HG02642 (cell line): ENCODE measurements around the gene RCN1.
A peak's percentile ranks its signal among the peaks of the same experiment; 100 is the strongest.
"Not testable (repeated sequence)": the region's sequence is repeated elsewhere in the genome, so short reads cannot be mapped to it uniquely, and the experiment has no call there.

ENCODE experiments used
- ATAC-seq: cut with Tn5 transposase; IDR thresholded peaks from one replicate; pipeline ENCODE4 v1.9.1; 2021; ENCODE audit warnings: mild to moderate bottlenecking; ENCODE audit not compliant: unreplicated experiment, poor library complexity

The RCN1 gene

GRCh38 chr11:32072872-32073643, 17.8 kb upstream of the RCN1 start:
- no peak for ATAC-seq

- ATAC-seq: no peak
Observed at GRCh38 chr11:32073644-32074026, 17.2 kb upstream of the RCN1 start.

GRCh38 chr11:32079553-32079952, 11.3 kb upstream of the RCN1 start:
- no peak for ATAC-seq

DNA sequence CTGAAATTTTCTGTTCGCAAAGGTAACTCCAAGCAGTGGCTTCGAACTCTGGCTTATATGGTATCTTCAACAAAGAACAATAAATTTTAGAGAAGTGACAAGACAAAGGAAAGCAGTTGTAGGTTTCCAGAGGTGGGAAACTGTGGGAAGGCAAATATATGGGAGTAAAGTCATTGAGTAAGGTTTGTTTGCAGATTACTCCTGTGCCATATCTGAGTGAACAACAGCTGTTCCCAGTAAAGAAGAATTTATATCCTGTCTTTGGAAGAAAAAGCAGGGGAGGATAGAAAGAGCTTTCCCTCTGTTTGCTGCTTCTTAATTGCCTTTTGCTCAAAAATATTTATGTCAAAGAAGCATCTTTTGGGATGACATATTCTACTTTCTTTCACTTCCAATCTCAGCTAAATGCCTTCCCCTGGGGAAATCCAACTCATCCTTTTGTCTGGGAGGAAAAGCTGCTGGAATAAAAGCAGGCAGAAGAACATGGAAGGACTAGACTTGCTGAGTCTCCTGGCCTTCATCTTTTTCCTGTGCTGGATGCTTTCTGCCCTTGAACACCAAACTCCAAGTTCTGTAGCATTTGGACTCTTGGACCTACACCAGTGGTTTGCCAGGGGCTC, 10.4 kb upstream of the RCN1 start:
- no peak for ATAC-seq

- peak; percentile 56 for ATAC-seq
Observed at GRCh38 chr11:32081129-32081641, 9.7 kb upstream of the RCN1 start.

DNA sequence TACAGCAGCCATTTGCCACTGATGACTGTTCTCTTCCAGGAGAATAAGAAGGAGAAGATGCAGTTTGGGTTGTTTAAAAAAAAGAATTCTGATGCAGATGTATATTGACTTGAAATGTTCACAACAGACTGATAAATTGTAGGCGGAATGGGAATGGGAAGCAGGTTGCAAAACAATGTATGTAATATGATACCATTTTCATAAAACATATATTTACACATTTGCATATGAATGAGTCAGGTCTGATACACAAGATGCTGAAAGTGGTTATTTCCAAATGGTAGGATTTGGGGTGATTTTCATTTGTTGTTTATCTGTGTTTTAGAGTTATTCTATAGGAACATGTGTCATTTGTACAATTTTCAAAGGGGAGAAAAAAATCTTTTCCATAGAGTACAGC, 9.0 kb upstream of the RCN1 start:
- ATAC-seq: no peak

DNA sequence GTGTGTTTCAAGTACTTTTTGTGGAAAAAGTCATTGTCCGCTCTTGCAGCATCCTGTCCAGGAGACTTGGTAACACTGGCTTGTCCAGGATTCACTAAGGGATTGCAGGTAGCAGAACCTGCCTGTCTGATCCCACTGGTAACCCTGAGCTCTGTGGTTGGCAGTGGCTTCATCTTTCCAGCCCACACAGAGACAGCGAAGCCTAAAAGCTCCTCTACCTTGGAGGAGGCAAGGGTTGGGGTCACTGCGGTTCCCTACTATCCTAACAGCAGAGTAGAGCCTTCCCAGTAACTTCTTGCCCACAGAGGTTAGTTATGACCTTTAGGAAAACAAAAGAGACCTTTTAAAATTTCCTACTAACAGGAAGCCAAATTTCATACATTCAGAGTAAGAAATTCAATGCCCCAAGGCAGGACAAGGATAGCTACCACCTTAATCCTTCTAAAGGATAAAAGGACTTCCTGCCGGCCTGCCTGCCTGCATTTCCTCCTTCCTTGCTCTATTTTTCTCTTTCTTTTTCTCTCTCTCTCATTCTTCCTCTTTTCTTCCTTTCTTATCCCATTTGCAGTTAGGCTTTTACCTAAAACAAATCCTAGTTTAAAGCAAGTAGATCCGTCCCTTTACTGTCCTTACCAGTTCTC, 8.4 kb upstream of the RCN1 start:
- ATAC-seq: no peak

DNA sequence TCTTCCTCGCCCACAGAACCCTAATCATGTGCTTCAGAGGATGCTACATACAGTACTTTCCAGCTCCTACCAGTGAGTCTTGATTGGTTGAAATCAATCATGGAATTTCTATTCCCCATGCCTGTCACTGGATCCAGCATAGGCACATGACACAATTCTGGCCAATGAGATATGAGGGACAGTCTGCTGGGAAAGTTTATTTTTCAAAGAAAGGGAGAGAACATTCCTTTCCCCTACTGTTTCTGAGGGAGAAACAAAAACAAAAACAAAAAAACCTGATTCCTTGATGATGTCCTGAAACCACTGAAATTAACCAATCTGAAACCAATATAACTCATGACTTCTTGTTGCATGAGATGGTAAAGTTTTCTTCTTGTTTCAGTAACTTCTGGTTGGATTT, 3.3 kb upstream of the RCN1 start:
- no peak for ATAC-seq

GRCh38 chr11:32088117-32088941, 2.5 kb upstream of the RCN1 start:
- ATAC-seq: peak; percentile 36

GRCh38 chr11:32092581-32093170, 1.8 kb downstream of the RCN1 start:
- no peak for ATAC-seq

DNA sequence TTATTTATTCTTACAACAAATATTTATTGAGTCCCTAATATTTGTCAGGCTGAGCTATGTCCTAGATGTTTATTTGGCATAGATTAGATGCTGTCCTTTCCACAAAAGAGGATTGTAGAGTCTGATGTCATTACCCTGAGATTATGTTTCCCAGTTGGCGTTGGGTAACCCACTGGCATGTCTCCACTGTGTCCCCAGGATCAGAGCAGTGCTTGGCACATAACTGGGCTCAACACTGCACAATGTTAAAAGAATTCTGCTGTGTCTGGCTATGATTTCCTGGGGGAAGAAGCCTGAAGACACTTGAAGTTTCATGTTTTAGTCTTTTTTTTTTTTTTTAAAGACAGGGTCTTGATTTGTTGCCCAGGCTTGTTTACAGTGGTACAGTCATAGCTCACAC, 4.0 kb downstream of the RCN1 start:
- no peak for ATAC-seq

DNA sequence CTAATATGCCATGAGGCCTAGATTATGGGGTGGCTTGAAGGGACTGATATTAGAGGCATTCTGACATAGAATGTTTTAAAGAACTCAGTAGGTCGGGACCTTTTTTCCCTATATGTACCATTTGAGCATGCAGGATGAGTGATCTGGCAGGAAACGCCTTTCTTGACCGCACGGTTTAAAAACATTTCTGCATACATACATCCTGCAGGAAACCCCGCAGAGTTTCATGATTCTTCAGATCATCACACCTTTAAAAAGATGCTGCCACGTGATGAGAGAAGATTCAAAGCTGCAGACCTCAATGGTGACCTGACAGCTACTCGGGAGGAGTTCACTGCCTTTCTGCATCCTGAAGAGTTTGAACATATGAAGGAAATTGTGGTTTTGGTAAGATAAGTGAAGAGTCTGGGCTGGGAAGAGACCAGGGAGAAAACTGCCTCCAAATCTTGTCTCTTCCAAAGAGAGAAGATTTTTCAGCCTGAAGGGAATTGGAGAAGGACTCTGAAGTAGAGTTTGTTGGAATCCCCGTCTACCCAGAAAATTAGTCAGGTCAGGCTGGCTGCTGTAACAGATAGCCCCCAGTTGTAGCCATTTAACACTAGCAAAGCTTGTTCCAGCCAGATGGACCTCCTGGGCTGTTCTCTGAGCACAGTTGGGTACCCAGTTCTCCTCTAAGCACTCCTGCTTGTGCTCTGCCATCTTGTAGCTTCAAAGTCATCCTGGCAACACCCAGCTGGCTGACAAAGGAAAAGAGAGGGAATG, 7.4 kb downstream of the RCN1 start:
- no peak for ATAC-seq

GRCh38 chr11:32099516-32099915, 8.6 kb downstream of the RCN1 start:
- no peak for ATAC-seq

DNA sequence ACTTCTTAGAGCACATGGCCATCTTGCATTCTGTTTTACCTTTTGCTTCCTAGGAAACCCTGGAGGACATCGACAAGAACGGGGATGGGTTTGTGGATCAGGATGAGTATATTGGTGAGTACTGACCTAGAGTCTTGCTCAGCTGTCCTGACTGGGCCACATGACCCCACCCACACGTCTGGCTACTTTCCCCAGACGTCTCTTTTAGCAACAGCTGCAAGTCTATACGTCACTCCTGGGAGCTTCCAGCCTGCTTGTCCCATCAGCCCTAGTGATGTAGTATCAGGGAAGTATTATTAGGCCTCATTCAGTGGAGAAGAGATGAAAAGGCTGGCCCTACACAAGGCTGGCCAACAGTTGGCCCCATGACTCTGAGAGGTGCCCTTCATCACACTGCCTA, 9.6 kb downstream of the RCN1 start:
- ATAC-seq: no peak

DNA sequence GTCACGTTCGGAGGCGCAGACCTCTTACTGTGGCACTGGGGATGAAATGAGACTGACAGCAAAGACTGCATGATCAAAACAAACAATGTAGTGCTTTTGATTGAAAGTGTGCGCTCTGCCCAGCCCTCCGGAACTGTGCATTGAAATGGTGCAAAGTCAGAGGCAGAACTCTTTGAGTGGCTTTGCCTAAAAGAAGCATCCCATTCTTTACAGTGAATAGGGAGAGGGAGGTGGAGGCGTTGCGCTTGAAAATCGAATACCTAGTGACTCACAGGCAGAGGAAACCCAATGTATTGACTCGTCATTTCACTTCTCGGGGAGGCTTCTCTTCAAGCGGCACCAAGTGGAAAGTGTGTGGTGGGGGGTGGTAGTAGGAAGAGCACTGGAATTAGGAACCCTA, 10.9 kb downstream of the RCN1 start:
- ATAC-seq: no peak

DNA sequence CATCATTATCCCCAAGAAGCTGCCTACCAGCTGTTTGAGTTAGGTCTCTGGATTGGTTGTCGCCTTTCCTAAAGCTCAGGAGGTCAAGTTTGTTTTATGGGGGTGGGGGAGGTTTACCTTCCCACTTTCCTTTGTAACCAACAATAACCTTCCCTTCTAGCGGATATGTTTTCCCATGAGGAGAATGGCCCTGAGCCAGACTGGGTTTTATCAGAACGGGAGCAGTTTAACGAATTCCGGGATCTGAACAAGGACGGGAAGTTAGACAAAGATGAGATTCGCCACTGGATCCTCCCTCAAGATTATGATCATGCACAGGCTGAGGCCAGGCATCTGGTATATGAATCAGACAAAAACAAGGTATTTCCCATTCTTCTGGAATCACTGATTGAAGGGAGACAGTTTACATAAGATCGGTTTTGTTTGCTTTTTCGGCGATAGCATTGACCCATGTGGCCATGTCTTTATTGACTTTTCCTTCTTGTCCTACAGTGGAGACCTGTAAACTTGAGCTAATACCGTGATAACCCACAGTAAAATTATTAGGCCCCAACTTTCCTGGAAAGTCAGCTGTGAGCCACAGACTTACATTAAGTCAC, 12.3 kb downstream of the RCN1 start:
- ATAC-seq: not testable (repeated sequence)

DNA sequence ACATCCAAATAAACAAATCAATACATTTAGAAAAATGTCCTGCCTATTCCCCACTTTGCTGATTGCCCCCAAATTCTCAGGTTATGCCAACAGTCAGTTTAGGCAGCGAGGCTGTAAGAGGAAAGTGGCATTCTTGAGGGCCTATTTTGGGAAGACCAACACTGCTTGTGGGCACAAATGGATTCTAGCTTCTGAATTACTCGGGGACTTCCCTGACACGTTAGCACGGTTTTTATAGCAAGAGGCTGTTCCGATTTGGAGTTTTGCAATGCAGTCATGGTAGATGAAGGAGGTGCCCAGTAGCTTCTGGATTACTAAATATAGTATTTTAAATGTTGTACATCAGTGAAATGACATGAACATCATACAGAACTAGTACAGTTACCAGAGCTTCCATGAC, 13.1 kb downstream of the RCN1 start:
- ATAC-seq: no peak

DNA sequence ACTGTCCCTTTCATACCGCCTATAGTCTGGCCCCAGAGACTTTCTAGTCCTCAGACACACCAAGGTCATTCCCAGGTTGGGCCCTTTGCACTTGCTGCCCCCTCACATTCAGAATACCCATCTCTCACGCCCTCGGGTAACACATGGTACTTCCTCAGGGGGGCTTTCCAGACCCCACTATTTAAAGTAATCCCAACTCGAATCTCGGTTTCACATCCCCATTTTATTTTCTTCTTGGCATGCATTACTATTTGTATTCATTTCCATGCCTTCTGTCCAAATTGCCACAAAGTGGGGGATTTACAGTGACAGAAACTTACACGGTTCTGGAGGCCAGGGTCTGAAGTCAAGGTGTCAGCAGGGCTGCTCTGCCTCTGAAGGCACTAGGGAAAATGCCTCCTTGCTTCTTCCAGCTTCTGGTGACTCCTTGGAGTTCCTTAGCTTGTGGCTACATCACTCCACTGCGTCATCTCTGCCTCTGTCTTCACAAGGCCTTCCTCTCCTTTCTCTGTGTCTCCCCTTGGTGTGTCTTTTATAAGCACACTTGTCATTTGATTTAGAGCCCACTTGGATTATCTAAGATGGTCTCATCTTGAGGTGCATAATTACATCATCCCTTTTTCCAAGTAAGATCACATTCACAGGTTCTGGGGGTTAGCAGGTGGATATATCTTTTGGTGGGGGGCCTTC, 15.1 kb downstream of the RCN1 start:
- ATAC-seq: peak; percentile 81

DNA sequence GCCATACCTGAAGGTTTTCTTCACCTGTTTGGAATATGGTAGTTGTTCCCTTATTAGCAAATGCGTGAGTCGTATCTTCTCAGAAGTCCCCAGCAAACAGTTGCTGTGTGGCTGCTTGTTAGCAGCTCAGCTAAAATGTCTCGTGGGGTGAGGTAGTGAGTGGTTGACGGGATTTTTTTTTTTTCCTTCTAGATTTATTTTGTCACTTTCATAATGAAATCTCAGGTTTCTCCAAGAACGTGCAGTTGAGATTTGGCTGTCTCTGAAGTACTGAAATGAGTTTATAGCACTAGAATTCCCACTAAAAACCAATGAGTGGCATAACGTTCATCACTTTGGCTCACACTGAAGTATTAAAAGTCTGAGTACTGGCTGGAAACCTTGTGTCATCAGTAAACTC, 16.8 kb downstream of the RCN1 start:
- peak; percentile 33 for ATAC-seq
